HG02763 (cell line): ENCODE results near the gene CTRB1.
"Not testable (repeated sequence)": the region's sequence is repeated elsewhere in the genome, so short reads cannot be mapped to it uniquely, and the experiment has no call there.

Source experiments
- ATAC-seq: cut with Tn5 transposase; IDR thresholded peaks from one replicate; pipeline ENCODE4 v1.9.1; 2021; ENCODE audit warnings: mild to moderate bottlenecking, moderate library complexity; ENCODE audit not compliant: unreplicated experiment

CTRB1 gene

GRCh38 chr16:75267631-75268264, 49.0 kb downstream of the CTRB1 start:
- ATAC-seq = no peak

DNA sequence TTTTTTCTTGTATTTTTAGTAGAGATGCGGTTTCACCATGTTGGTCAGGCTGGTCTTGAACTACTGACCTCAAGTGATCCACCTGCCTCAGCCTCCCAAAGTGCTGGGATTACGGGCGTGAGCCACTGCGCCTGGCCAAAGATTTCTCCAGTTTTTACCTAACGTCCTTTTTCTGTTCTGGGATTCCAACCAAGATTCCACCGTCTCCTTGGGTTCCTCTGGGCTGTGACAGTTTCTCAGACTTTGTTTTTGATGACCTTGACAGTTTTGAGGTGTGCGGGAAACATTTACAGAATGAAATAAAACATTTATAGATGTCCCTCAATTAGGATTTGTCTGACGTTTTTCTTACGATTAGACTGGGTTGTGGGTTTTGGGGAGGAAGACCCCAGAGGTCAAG, 50.6 kb downstream of the CTRB1 start:
- ATAC-seq = not testable (repeated sequence)

DNA sequence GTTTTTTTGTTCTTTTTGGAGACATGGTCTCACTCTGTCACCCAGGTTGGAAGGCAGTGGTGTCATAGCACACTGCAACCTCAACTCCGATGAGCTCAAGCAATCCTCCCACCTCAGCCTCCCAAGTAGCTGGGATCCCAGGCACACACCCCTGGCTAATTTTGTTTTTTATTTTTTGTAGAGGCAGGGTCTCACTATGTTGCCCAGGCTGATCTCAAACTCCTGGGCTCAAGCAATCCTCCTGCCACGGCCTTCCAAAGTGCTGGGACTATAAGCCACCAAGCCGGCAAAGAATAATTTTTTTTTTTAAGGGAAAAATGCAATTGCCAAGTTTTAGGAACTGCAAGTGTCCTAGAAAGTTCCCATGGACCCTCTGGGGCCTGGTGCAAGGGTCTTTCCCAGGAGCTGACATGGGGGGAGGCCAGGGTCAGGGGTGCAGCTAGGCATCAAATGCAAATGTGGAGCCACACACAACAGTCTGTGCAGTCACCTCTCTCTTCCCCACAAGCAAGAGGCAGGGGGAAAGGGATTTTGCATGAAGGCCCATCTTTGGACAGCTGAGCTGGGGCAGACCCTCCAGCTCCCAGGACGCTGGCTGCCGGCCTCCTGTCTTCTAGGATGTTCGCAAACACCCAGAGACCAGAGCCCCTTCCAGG, 52.8 kb downstream of the CTRB1 start:
- ATAC-seq = no peak

GRCh38 chr16:75272097-75272551, 53.3 kb downstream of the CTRB1 start:
- no peak for ATAC-seq

GRCh38 chr16:75272629-75273028, 53.8 kb downstream of the CTRB1 start:
- not testable (repeated sequence) for ATAC-seq

DNA sequence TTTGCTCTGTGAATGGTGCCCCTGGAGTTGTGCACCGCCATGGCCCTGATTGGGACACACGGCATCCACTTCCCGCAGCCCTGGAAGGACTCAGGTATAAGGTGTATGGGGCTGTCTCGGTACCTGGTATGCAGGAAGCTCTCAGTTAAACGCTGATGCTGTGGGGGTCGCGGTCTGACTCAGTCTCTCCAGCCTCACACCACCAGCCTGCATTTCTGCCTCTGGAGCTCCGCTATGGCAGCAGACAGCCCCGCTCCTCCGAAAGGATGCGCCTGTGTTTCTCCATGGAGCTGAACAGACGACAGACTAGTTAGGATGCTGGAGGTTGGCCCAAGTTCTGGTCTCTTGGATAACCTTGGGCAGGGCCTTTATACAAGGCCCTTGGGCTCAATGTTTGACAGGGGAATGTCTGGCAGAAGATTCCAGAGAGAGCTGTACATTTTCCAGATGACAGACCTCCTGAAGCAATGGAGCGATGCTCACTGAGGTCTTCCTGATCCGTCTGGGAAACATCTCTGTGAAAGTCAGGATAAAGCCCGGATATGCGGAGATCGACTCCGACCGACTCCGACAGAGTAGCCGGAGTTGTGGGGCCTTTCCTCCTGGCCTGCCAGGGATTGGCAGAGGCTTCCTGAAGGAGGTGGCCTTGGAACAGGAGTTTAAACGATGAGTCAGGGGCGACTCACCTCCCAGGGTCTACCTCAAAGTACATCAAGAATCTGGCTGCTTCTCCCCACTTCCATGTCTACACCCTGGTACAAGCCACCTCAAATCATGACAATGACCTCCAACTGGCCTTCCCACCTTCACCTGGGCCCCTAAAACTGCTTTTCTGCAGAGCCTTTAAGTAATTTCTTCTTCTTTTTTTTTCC, 54.5 kb downstream of the CTRB1 start:
- no peak for ATAC-seq
